H1 (cell line): ENCODE measurements around the gene SLC6A6. TPM values are rescaled to one million over a fixed set of nuclear protein-coding genes. Genes with fewer than 3 reads are reported as not detected.
A peak's percentile ranks its signal among the peaks of the same experiment; 100 is the strongest.

Experiments
- CTCF ChIA-PET: fragments of 300-600 bp; sonication (Branson Sonifier 250); formaldehyde crosslinking; loops from one replicate; lab custom pipeline; 2021; ENCODE audit not compliant: partially characterized antibody; lab: Charles Lee
- POLR2A ChIA-PET: fragments of 300-600 bp; sonication (Branson Sonifier 250); formaldehyde crosslinking; loops from one replicate; lab custom pipeline; 2021; ENCODE audit warnings: inconsistent platforms; ENCODE audit not compliant: partially characterized antibody; lab: Charles Lee
- DNase-seq, 2 experiments: peaks; one replicate each; pipeline versions ENCODE4 v3.0.0 to v3.0.0-alpha.2; 2010 to 2022; ENCODE audit warnings: low spot score in 2 of 2, low read depth in 1 of 2, mixed read lengths in 1 of 2
- FAIRE-seq: peaks from 2 replicates; lab custom pipeline; 2011; peaks lifted over from hg19 to GRCh38; lab: Jason Lieb, UNC
- H2AFZ ChIP-seq: 2 replicates; pipeline ENCODE4 v1.8.1; 2012; ENCODE audit warnings: low read length, inconsistent platforms
- H2AK5ac ChIP-seq: 2 replicates; pipeline ENCODE4 v1.6.1; 2013; ENCODE audit warnings: low read depth, low read length
- H2BK120ac ChIP-seq: replicated peaks from 2 replicates; pipeline ENCODE3; 2013; ENCODE audit warnings: low read depth, low read length, inconsistent platforms
- H2BK12ac ChIP-seq: 2 replicates; pipeline ENCODE4 v1.6.1; 2013; ENCODE audit warnings: low read depth, low read length
- H2BK15ac ChIP-seq: 2 replicates; pipeline ENCODE4 v1.6.1; 2013; ENCODE audit warnings: low read length
- H2BK20ac ChIP-seq: 2 replicates; pipeline ENCODE4 v1.6.1; 2013; ENCODE audit warnings: low read length
- H2BK5ac ChIP-seq: 2 replicates; pipeline ENCODE4 v1.6.1; 2013; ENCODE audit warnings: low read depth, low read length
- H3K14ac ChIP-seq: 2 replicates; pipeline ENCODE4 v1.6.1; 2013; ENCODE audit warnings: inconsistent platforms; ENCODE audit not compliant: insufficient read length
- H3K18ac ChIP-seq: 2 replicates; pipeline ENCODE4 v1.6.1; 2013; ENCODE audit warnings: low read length; ENCODE audit errors: extremely low read depth
- H3K23ac ChIP-seq: 2 replicates; pipeline ENCODE4 v1.6.1; 2013; ENCODE audit warnings: inconsistent platforms; ENCODE audit not compliant: insufficient read length
- H3K23me2 ChIP-seq: 2 replicates; pipeline ENCODE4 v1.6.1; 2013; ENCODE audit warnings: low read depth, low read length
- H3K27ac ChIP-seq: 2 replicates; pipeline ENCODE4 v1.6.1; 2011; ENCODE audit warnings: low read depth, low read length, inconsistent platforms
- H3K27me3 ChIP-seq, 4 experiments: replicated peaks in 1 of 4; 1 replicate in 1 of 4; 2 replicates in 3 of 4; pipeline versions ENCODE4 v1.6.1 to v1.8.1; 2011 to 2013; ENCODE audit warnings: low read length in 3 of 4, mild to moderate bottlenecking in 3 of 4, inconsistent platforms in 2 of 4, mixed read lengths in 2 of 4, moderate library complexity in 1 of 4; ENCODE audit not compliant: control insufficient read depth in 3 of 4, insufficient read depth in 3 of 4; ENCODE audit errors: extremely low read depth in 1 of 4
- H3K36me3 ChIP-seq, 4 experiments: 2 replicates each; pipeline versions ENCODE4 v1.6.1 to v1.8.1; 2011 to 2013; ENCODE audit warnings: mild to moderate bottlenecking in 4 of 4, low read length in 3 of 4, moderate library complexity in 2 of 4, control low read depth in 1 of 4, inconsistent platforms in 1 of 4; ENCODE audit not compliant: insufficient read depth in 4 of 4, control insufficient read depth in 2 of 4
- H3K4ac ChIP-seq: replicated peaks from 2 replicates; pipeline ENCODE3; 2013; ENCODE audit warnings: low read length, low read depth, mixed read lengths, inconsistent platforms; ENCODE audit not compliant: insufficient read length
- H3K4me1 ChIP-seq, 4 experiments: replicated peaks in 1 of 4; 1 replicate in 1 of 4; 2 replicates in 3 of 4; pipeline versions ENCODE4 v1.6.1 to v1.8.1; 2011 to 2013; ENCODE audit warnings: low read length in 3 of 4, inconsistent platforms in 2 of 4, mixed read lengths in 1 of 4; ENCODE audit not compliant: insufficient read depth in 4 of 4, control insufficient read depth in 3 of 4
- H3K4me2 ChIP-seq, 2 experiments: 2 replicates each; pipeline versions ENCODE4 v1.6.1 to v1.8.1; 2011 to 2013; ENCODE audit warnings: low read depth in 2 of 2, low read length in 2 of 2, control low read depth in 1 of 2, inconsistent platforms in 1 of 2, mild to moderate bottlenecking in 1 of 2; ENCODE audit not compliant: insufficient read depth in 1 of 2
- H3K4me3 ChIP-seq, 4 experiments: fragments of 200-600, 300-600 bp in 1 of 4; sonication (generic), shearing (Covaris generic), sonication (Bioruptor Twin) in 1 of 4; 2 replicates each; pipeline versions ENCODE4 v1.5.1 to v1.8.1; 2011 to 2016; ENCODE audit warnings: low read length in 4 of 4, low read depth in 3 of 4, control low read depth in 2 of 4, inconsistent platforms in 2 of 4, mild to moderate bottlenecking in 2 of 4, mixed read lengths in 1 of 4, moderate library complexity in 1 of 4; ENCODE audit not compliant: insufficient read depth in 2 of 4; ENCODE audit errors: extremely low read depth in 1 of 4
- H3K56ac ChIP-seq: replicated peaks from 2 replicates; pipeline ENCODE3; 2013; ENCODE audit warnings: low read depth, mild to moderate bottlenecking, mixed read lengths, low read length, inconsistent platforms; ENCODE audit not compliant: insufficient read length
- H3K79me1 ChIP-seq: 2 replicates; pipeline ENCODE4 v1.6.1; 2013; ENCODE audit warnings: low read depth, low read length, control low read depth
- H3K79me2 ChIP-seq, 2 experiments: 2 replicates each; pipeline versions ENCODE4 v1.6.1 to v1.8.1; 2012 to 2013; ENCODE audit warnings: low read length in 2 of 2, mild to moderate bottlenecking in 2 of 2, inconsistent platforms in 1 of 2; ENCODE audit not compliant: insufficient read depth in 2 of 2, control insufficient read depth in 1 of 2
- H3K9ac ChIP-seq, 4 experiments: replicated peaks in 1 of 4; 1 replicate in 1 of 4; 2 replicates in 3 of 4; pipeline versions ENCODE4 v1.6.1 to v1.8.1; 2011 to 2013; ENCODE audit warnings: low read depth in 3 of 4, low read length in 3 of 4, control low read depth in 2 of 4, mild to moderate bottlenecking in 2 of 4, moderate library complexity in 2 of 4, inconsistent platforms in 1 of 4; ENCODE audit errors: extremely low read depth in 1 of 4
- H3K9me3 ChIP-seq, 2 experiments: 2 replicates each; pipeline versions ENCODE4 v1.6.1 to v1.8.1; 2012 to 2013; ENCODE audit warnings: mild to moderate bottlenecking in 2 of 2, moderate library complexity in 2 of 2, control low read depth in 1 of 2, inconsistent platforms in 1 of 2, low read depth in 1 of 2, low read length in 1 of 2, mixed read lengths in 1 of 2; ENCODE audit not compliant: insufficient read depth in 2 of 2
- H4K20me1 ChIP-seq, 2 experiments: replicated peaks in 1 of 2; 2 replicates each; pipeline versions ENCODE3 to v1.8.1; 2011 to 2013; ENCODE audit warnings: inconsistent platforms in 2 of 2, low read length in 2 of 2, mild to moderate bottlenecking in 1 of 2; ENCODE audit not compliant: insufficient read depth in 2 of 2, control insufficient read depth in 1 of 2
- H4K5ac ChIP-seq: 2 replicates; pipeline ENCODE4 v1.6.1; 2013; ENCODE audit warnings: low read length, low read depth, mixed read lengths, inconsistent platforms; ENCODE audit not compliant: insufficient read length
- H4K8ac ChIP-seq: 2 replicates; pipeline ENCODE4 v1.8.0; 2013; ENCODE audit warnings: mild to moderate bottlenecking, moderate library complexity, low read length, inconsistent platforms; ENCODE audit not compliant: insufficient read depth; ENCODE audit errors: extremely low read depth
- H4K91ac ChIP-seq: replicated peaks from 2 replicates; pipeline ENCODE3; 2013; ENCODE audit warnings: low read length, mixed read lengths, inconsistent platforms; ENCODE audit not compliant: insufficient read length
- BRCA1 ChIP-seq: IDR thresholded peaks from 2 replicates; pipeline ENCODE4 v1.6.1; 2012; ENCODE audit warnings: low read depth, low read length, improper control_type of control experiment
- JUND ChIP-seq: IDR thresholded peaks from 2 replicates; pipeline ENCODE4 v1.6.1; 2011; ENCODE audit warnings: mild to moderate bottlenecking, improper control_type of control experiment, low read length
- KDM1A ChIP-seq: fragments of 200-600, 300-600 bp; sonication (generic); IDR thresholded peaks from 2 replicates; pipeline ENCODE4 v1.7.1; 2016; ENCODE audit warnings: mild to moderate bottlenecking, low read length, borderline replicate concordance
- KDM5A ChIP-seq: fragments of 200-600 bp; IDR thresholded peaks from 2 replicates; pipeline ENCODE4 v1.7.1; 2012; ENCODE audit warnings: mild to moderate bottlenecking, low read length, inconsistent platforms, mixed read lengths
- NRF1 ChIP-seq: IDR thresholded peaks from 2 replicates; pipeline ENCODE4 v1.6.1; 2011; ENCODE audit warnings: mild to moderate bottlenecking, low read depth, low read length, improper control_type of control experiment
- SUZ12 ChIP-seq: fragments of 200-600 bp; sonication (generic); IDR thresholded peaks from 2 replicates; pipeline ENCODE4 v1.6.1; 2012; ENCODE audit warnings: mild to moderate bottlenecking, inconsistent platforms, low read length, moderate library complexity, mixed read lengths
- TAF7 ChIP-seq: optimal IDR thresholded peaks from 2 replicates; pipeline ENCODE3; 2011; ENCODE audit warnings: low read depth, mild to moderate bottlenecking, inconsistent platforms, low read length, moderate library complexity, borderline replicate concordance
- TCF12 ChIP-seq: IDR thresholded peaks from 2 replicates; pipeline ENCODE4 v1.6.1; 2011; ENCODE audit warnings: low read depth, mild to moderate bottlenecking, low read length
- WGBS, 2 experiments: shearing (Covaris generic) in 1 of 2; methylation state at CpG; one replicate each; pipeline versions ENCODE4 v1.1.6 to v1.1.7; 2013 to 2015; ENCODE audit warnings: low lambda C conversion rate in 2 of 2, mixed read lengths in 2 of 2, inconsistent platforms in 1 of 2, low coverage in 1 of 2, missing lambda C conversion rate in 1 of 2; ENCODE audit not compliant: insufficient replicate concordance in 2 of 2, insufficient coverage in 1 of 2, insufficient read length in 1 of 2; ENCODE audit errors: extremely low coverage in 1 of 2, missing lambda C conversion rate in 1 of 2; 5-methylcytosine and 5-hydroxymethylcytosine counted together
- polyA plus RNA-seq, 7 experiments: library from polyadenylated mRNA; depleted of rRNA in 3 of 7; stranded (reverse) in 5 of 7; unstranded in 2 of 7; fragments of >200 nt in 5 of 7; fragments of 200-250 nt in 2 of 7; gene quantifications; 1 replicate in 5 of 7; 2 replicates in 1 of 7; 4 replicates in 1 of 7; pipeline versions ENCODE4 v1.2.1 to v1.2.3, GENCODE V29; 2011 to 2013; ENCODE audit warnings: missing spikeins in 2 of 7, mixed read lengths in 2 of 7
- total RNA-seq: library from RNA; stranded (reverse); fragmentation: NEBNext Ultra II Directional; extraction: Animal tissue kit (Norgen Biotek cat#: 25700); gene quantifications from 2 replicates; pipeline ENCODE4 v1.2.1, GENCODE V29; 2021

The SLC6A6 gene
- total and polyA plus RNA-seq, 2 of the 8 experiments (the other 6 are each of a cell fraction or from before 2014, with no cell fraction given): 66.2 to 144 TPM

DNA sequence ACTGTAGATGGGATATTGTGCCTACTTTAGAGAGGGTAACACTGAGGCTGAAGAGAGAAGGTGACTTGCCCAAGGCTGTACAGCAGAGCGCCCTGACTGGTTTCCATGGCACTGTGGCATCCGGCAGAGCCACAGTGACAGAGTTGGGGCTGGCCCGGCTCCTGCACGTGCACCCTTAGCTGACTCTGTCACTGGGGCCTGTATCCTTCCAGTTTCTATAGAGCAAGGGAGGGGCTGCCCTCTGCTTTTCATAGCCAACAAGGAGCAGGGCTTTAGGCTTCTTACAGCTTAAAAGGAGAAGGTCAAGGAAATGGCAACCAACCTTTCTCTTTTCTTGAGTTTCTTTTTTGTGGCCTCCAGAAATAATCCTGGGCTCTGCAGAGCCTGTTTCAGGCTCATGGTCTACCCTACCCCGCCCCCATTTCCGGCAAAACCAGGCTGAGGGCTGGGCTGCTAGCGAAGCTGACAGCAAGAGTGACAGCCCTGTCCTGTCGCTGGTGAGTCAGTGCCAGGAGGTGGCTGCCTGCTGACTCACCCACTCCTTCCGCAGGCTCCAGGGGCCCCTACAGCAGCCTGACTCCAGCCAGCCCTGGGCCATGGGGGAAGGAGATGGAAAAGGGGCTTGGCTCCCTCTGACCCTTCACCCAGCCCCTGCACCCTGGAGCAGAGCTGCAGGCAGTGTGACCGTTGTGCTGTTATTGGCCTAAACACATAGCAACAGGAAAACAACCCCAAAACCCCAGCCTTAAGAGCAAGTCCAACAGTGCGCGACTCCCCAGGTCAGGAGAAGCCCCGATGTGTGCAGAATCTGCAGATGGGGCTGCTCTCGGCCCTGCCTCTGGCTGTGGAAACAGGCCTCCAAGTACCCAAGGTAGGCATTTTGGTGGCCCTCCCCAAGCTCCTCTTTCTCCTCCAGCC, 29.8 kb downstream of the SLC6A6 start:
- ChIA-PET POLR2A (interaction anchor here (0.9 to 1.6 kb wide), 6 partner anchors 9 to 30 kb away, joined by 3 to 8 read pairs (median 3); partner anchors contain the start of gene SLC6A6), CTCF (interaction anchor here (0.6 to 4.1 kb wide), 21 partner anchors 8 to 542 kb away, joined by 3 to 16 read pairs (median 4); no protein-coding TSS in a partner anchor)
- no peak for DNase-seq
- Histone ChIP-seq H4K20me1 (peaks cover 11 to 54% of the 10 kb centered on the region in 2 experiments), H3K79me1 (peaks cover 29% of the 10 kb centered on the region), H2AK5ac (no peak overlapping the region), H3K4me1 (peaks cover 0 to 18% (median 5%) of the 10 kb centered on the region in 4 experiments; a peak in 5 of 7 replicates), H2AFZ (no peak overlapping the region), H2BK12ac (no peak overlapping the region), H3K14ac (no peak overlapping the region), H2BK15ac (no peak overlapping the region), H3K18ac (no peak overlapping the region), H3K79me2 (peaks cover 4 to 80% of the 10 kb centered on the region in 2 experiments; a peak in 3 of 4 replicates), H2BK20ac (no peak overlapping the region), H3K4ac (no peak overlapping the region), H3K23me2 (no peaks in the 10 kb centered on the region), H3K4me2 (no peak overlapping the region), H3K36me3 (no peaks in the 10 kb centered on the region), H2BK5ac (no peak overlapping the region), H3K27me3 (no peaks in the 10 kb centered on the region), H3K23ac (no peak overlapping the region), H3K9ac (no peak overlapping the region), H3K9me3 (no peaks in the 10 kb centered on the region), H3K27ac (no peak overlapping the region; the same call in 1 of the 2 replicates), H3K4me3 (no peak overlapping the region), H4K8ac (0 out of 2 replicates have a peak overlapping the region, but pooled peaks have one; percentile 6), H4K5ac (no peak overlapping the region), H2BK120ac (no peak overlapping the region), H4K91ac (no peak overlapping the region), H3K56ac (no peak overlapping the region)
- WGBS, 2 experiments: 85% methylated on average over 14 of the region's 14 CpGs; no CpG with 5 or more reads in 1 of the 2 experiments
- FAIRE-seq: no peak
- TF ChIP-seq TCF12 (no peak), TAF7 (no peak), SUZ12 (no peak), NRF1 (no peak), KDM5A (no peak), BRCA1 (no peak), KDM1A (0 out of 2 replicates have a peak, but pooled peaks have one; percentile 18), JUND (peak; percentile 27; the same call in 1 of the 2 replicates)
